ENCODE data around the gene AK5.

The AK5 gene

DNA sequence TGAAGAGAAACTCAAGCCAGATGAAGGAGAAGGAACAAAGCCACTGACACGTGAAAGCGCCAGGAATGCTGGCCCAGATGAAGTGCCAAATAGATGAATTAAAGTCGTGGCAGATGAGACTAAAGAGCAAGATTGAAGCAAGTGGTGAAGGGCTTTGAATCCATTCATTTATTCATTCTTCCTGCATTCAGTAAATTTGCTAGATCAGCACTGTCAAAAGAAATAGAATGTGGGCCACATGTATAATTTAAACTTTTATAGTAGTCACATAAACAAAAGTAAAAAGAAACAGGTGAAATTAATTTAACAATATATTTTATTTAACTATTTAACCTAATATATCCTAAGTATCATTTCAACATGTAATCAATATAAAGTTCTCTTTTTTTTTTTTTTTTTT lies 265.1 kb downstream of the AK5 start:
- H3K4me3 ChIP-seq (ENCODE audit: low read depth, low read length): no peak overlapping the region
- TF ChIP-seq, protein P1, sequence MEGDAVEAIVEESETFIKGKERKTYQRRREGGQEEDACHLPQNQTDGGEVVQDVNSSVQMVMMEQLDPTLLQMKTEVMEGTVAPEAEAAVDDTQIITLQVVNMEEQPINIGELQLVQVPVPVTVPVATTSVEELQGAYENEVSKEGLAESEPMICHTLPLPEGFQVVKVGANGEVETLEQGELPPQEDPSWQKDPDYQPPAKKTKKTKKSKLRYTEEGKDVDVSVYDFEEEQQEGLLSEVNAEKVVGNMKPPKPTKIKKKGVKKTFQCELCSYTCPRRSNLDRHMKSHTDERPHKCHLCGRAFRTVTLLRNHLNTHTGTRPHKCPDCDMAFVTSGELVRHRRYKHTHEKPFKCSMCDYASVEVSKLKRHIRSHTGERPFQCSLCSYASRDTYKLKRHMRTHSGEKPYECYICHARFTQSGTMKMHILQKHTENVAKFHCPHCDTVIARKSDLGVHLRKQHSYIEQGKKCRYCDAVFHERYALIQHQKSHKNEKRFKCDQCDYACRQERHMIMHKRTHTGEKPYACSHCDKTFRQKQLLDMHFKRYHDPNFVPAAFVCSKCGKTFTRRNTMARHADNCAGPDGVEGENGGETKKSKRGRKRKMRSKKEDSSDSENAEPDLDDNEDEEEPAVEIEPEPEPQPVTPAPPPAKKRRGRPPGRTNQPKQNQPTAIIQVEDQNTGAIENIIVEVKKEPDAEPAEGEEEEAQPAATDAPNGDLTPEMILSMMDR (IDR thresholded peaks at IDR 0.05; ENCODE audit: insufficient read depth, low read depth, low read length, missing control alignments): no peak
- DNase-seq (ENCODE audit: low read depth): no peak

DNA sequence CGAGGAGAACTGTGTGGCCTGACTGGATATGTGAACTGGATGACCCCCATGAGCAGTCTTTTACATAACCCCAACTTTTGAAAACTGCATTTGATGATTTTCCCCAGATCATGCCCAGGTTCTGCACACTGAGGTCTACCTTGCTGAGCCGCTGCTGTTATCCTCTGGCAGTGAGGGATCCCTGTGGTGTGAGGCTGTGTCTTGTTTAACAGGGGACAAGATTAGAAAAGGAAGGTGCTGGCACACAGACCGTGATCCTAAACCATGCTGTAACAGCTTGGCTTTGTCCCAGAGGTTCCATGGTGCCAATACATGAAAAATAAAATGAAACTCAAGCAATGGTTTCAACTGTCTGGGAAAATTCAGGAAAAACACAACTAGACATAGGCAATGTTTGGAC lies 266.5 kb downstream of the AK5 start:
- TF ChIP-seq, protein P1 (IDR thresholded peaks at IDR 0.05; ENCODE audit: insufficient read depth, low read depth, low read length, missing control alignments): no peak
- DNase-seq (ENCODE audit: low read depth): no peak
- H3K4me3 ChIP-seq (ENCODE audit: low read depth, low read length): no peak overlapping the region

DNA sequence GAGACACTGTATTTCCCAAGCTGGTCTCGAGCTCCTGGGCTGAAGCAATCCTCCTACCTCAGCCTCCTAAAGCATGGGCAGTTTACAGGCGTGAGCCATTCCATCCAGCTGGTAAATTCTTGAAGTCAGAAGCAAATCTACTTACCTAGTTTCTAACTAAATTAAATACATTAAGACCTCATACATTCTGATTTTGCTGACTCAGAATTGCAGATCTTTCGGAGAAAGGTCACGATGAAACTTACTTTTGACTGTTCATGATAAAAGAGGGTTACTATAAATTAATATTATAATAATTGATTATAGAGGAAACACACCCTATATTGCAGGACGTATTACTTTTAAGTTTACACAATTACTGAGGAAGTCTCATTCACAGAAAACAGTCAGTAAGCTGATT lies 268.3 kb downstream of the AK5 start:
- DNase-seq (ENCODE audit: low read depth): no peak
- TF ChIP-seq, protein P1 (IDR thresholded peaks at IDR 0.05; ENCODE audit: insufficient read depth, low read depth, low read length, missing control alignments): no peak
- no peak overlapping the region for H3K4me3 ChIP-seq (ENCODE audit: low read depth, low read length)

DNA sequence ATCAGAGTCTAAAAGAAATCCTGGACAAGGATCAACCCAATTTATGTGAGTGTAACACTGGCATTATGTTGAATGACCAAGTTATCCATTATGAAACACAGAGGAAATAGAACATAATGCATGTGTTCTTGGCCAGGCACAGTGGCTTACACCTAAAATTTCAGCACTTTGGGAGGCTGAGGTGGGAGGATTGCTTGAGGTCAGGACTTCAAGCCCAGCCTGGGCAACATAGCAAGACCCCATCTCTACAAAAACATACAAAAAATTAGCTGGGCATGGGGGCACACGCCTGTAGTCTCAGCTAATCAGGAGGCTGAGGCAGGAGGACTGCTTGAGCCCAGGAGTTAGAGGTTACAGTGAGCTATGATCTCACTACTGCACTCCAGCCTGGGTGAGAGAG lies 270.8 kb downstream of the AK5 start:
- TF ChIP-seq, protein P1 (IDR thresholded peaks at IDR 0.05; ENCODE audit: insufficient read depth, low read depth, low read length, missing control alignments): no peak
- DNase-seq (ENCODE audit: low read depth): no peak
- no peak overlapping the region for H3K4me3 ChIP-seq (ENCODE audit: low read depth, low read length)

DNA sequence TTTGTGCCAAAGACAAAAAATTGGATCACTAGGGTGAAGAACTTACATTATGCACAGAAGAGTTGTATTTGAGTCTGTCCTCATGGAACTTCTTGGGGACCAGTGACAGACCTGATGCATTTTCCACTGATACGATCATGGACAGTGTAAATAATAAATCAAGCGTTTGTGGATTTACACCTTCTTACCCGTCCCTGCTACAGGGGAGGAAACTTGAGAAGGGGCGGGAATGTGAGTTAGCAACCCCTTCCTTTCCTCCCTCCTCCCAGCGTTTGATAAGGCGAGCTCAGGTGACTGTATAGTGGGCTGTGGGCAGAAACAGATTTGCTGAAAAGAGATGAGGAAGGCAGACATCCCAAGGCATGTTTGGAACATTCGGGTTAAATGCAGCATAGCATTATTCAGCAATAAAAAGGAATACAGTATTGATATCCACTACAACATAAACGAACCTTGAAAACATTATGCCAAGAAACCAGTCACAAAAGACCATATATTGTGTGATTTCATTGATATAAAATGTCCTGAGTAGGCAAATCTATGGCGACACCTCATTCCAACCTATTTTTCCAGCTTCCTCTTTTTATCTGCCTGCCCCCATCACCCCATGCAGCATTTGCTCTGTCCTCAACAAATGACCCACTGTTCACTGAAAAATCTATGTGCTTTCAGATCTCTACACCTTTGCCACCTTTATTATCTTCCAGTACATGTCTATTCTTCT lies 271.9 kb downstream of the AK5 start:
- DNase-seq (ENCODE audit: low read depth): no peak
- no peak overlapping the region for H3K4me3 ChIP-seq (ENCODE audit: low read depth, low read length)
- TF ChIP-seq, protein P1 (IDR thresholded peaks at IDR 0.05; ENCODE audit: insufficient read depth, low read depth, low read length, missing control alignments): no peak

DNA sequence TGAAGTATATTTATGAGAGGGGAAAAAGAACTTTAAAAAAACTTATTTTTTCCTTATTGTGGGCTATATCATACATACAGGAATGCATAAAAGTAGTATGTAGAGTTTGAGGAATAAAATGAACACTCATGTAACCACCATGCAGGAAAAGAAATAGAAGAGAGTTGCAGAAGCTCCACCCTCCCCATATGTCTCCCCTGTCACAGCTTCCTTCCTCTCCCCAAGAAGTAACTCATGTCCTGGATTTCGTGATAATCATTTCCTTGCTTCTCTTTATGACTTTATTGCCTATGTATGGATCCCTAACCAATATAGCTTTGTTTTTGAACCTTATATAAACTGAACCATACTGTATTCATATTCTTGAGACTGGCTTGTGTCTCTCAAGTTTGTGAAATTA lies 274.2 kb downstream of the AK5 start:
- DNase-seq (ENCODE audit: low read depth): no peak
- no peak overlapping the region for H3K4me3 ChIP-seq (ENCODE audit: low read depth, low read length)
- TF ChIP-seq, protein P1 (IDR thresholded peaks at IDR 0.05; ENCODE audit: insufficient read depth, low read depth, low read length, missing control alignments): no peak

DNA sequence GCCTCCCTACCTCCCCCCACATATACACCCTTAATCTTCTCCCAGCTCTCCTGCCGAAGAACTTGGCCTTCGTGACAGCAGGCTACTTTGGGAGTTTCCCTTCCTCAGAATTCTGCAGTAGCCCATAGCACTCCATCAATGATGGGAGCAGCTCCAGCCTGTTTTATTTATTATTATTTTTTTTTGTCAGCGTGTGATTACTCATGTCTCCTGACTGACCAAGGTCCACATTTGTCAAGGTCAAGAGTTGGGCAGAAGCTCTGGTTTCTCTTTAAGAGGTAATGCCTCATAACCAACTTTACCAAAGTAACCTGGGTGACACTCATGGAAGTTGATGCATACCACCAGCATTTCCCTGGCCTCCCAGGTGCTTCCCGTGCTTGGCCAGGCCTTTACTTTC lies 275.2 kb downstream of the AK5 start:
- no peak for DNase-seq (ENCODE audit: low read depth)
- TF ChIP-seq, protein P1 (IDR thresholded peaks at IDR 0.05; ENCODE audit: insufficient read depth, low read depth, low read length, missing control alignments): no peak
- no peak overlapping the region for H3K4me3 ChIP-seq (ENCODE audit: low read depth, low read length)

All from GM12865 (cell line).